ENCODE results near the gene TMEM81.

DNA sequence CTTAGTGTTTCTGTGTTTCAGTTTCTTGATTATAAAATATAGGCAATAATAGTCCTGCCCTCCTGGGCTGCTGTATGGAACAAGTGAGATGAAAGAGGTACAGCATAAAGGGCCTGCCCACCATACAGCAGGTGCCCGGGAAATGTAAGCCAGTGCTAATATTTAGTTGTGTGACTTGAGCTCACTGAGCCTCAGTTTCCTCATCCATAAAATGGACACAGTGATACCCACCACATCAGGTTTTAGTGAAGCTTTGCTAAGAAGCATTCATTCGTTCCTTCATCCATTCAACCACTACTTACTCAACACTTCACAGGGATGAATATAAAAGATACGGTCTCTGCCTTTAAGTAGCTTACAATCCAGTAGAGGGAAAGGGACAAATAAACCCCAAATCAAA lies 21.4 kb downstream of the TMEM81 start:
- TF ChIP-seq, protein P1, sequence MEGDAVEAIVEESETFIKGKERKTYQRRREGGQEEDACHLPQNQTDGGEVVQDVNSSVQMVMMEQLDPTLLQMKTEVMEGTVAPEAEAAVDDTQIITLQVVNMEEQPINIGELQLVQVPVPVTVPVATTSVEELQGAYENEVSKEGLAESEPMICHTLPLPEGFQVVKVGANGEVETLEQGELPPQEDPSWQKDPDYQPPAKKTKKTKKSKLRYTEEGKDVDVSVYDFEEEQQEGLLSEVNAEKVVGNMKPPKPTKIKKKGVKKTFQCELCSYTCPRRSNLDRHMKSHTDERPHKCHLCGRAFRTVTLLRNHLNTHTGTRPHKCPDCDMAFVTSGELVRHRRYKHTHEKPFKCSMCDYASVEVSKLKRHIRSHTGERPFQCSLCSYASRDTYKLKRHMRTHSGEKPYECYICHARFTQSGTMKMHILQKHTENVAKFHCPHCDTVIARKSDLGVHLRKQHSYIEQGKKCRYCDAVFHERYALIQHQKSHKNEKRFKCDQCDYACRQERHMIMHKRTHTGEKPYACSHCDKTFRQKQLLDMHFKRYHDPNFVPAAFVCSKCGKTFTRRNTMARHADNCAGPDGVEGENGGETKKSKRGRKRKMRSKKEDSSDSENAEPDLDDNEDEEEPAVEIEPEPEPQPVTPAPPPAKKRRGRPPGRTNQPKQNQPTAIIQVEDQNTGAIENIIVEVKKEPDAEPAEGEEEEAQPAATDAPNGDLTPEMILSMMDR (IDR thresholded peaks at IDR 0.05) = no peak
- TF ChIP-seq EP300 (IDR thresholded peaks at IDR 0.05) (no peak), POLR2A (IDR thresholded peaks at IDR 0.05) (no peak), POLR2AphosphoS5 (IDR thresholded peaks at IDR 0.05) (no peak)

Data from sigmoid colon (tissue), 4 donors.